ENCODE results near the gene CFAP97D2. TPM values are rescaled to one million over a fixed set of nuclear protein-coding genes. Genes with fewer than 3 reads are reported as not detected.

Gene CFAP97D2
- total RNA-seq, 3 donors from 2014 or later, result not detected

- ATAC-seq (peak; percentile 79), DNase-seq (peak; percentile 76 to 89 (median 82))
- Histone ChIP-seq H3K4me1 (ENCODE audit: low read depth) (peaks cover 24% of the 10 kb centered on the region), H3K4me3 (no peak overlapping the region), H3K9me3 (no peaks in the 10 kb centered on the region), H3K36me3 (ENCODE audit: low read depth) (no peaks in the 10 kb centered on the region)
- TF ChIP-seq CTCF (IDR thresholded peaks at IDR 0.05), result no peak
- intact Hi-C loops (cut with DNase I, micrococcal nuclease), result no loop called here
These were observed 36.2 kb upstream of the CFAP97D2 start for GRCh38 chr13:114142640-114143490.

- no peaks in the 10 kb centered on the region for H3K36me3 ChIP-seq (ENCODE audit: low read depth)
- no peaks in the 10 kb centered on the region for H3K9me3 ChIP-seq
- peaks cover 24% of the 10 kb centered on the region for H3K4me1 ChIP-seq (ENCODE audit: low read depth)
- peak in 2 of 3 donors; percentile 45 to 67 for DNase-seq
- intact Hi-C loops (cut with DNase I, micrococcal nuclease), result no loop called here
- no peak for TF ChIP-seq CTCF (IDR thresholded peaks at IDR 0.05)
- peak; percentile 12 for ATAC-seq
- no peak overlapping the region for H3K4me3 ChIP-seq
These were observed 35.1 kb upstream of the CFAP97D2 start for GRCh38 chr13:114143806-114144605.

GRCh38 chr13:114144606-114145244 lies 34.3 kb upstream of the CFAP97D2 start:
- no peaks in the 10 kb centered on the region for H3K36me3 ChIP-seq (ENCODE audit: low read depth)
- no peak for TF ChIP-seq CTCF (IDR thresholded peaks at IDR 0.05)
- H3K4me1 ChIP-seq (ENCODE audit: low read depth), result peaks cover 26% of the 10 kb centered on the region
- intact Hi-C loops (cut with DNase I, micrococcal nuclease), result no loop called here
- ATAC-seq (no peak), DNase-seq (peak in 1 of 3 donors; percentile 12)
- H3K4me3 ChIP-seq, result no peak overlapping the region
- H3K9me3 ChIP-seq, result no peaks in the 10 kb centered on the region

GRCh38 chr13:114145256-114145655 lies 33.8 kb upstream of the CFAP97D2 start:
- no peak for TF ChIP-seq CTCF (IDR thresholded peaks at IDR 0.05)
- peaks cover 24% of the 10 kb centered on the region for H3K4me1 ChIP-seq (ENCODE audit: low read depth)
- H3K36me3 ChIP-seq (ENCODE audit: low read depth), result no peaks in the 10 kb centered on the region
- no peak for ATAC-seq
- intact Hi-C loops (cut with DNase I, micrococcal nuclease), result no loop called here
- no peaks in the 10 kb centered on the region for H3K9me3 ChIP-seq
- H3K4me3 ChIP-seq, result no peak overlapping the region
- peak in 2 of 3 donors; percentile 25 to 39 for DNase-seq

- Histone ChIP-seq H3K4me1 (ENCODE audit: low read depth) (peaks cover 25% of the 10 kb centered on the region), H3K4me3 (no peak overlapping the region), H3K9me3 (no peaks in the 10 kb centered on the region), H3K36me3 (ENCODE audit: low read depth) (no peaks in the 10 kb centered on the region)
- peak in 1 of 3 donors; percentile 27 for DNase-seq
- TF ChIP-seq CTCF (IDR thresholded peaks at IDR 0.05), result no peak
- no peak for ATAC-seq
- intact Hi-C loops (cut with DNase I, micrococcal nuclease), result no loop called here
These were observed 33.3 kb upstream of the CFAP97D2 start for GRCh38 chr13:114145722-114146121.

Data from mucosa of descending colon (tissue), 3 donors.